ENCODE measurements around the gene MLH3. TPM values are rescaled to one million over a fixed set of nuclear protein-coding genes. Genes with fewer than 3 reads are reported as not detected.
A peak's percentile ranks its signal among the peaks of the same experiment; 100 is the strongest.

The MLH3 gene
- total and polyA plus RNA-seq, 2 of the 13 experiments (the other 11 are each of a cell fraction or from before 2014, with no cell fraction given) = 14.4 to 24.8 TPM

DNA sequence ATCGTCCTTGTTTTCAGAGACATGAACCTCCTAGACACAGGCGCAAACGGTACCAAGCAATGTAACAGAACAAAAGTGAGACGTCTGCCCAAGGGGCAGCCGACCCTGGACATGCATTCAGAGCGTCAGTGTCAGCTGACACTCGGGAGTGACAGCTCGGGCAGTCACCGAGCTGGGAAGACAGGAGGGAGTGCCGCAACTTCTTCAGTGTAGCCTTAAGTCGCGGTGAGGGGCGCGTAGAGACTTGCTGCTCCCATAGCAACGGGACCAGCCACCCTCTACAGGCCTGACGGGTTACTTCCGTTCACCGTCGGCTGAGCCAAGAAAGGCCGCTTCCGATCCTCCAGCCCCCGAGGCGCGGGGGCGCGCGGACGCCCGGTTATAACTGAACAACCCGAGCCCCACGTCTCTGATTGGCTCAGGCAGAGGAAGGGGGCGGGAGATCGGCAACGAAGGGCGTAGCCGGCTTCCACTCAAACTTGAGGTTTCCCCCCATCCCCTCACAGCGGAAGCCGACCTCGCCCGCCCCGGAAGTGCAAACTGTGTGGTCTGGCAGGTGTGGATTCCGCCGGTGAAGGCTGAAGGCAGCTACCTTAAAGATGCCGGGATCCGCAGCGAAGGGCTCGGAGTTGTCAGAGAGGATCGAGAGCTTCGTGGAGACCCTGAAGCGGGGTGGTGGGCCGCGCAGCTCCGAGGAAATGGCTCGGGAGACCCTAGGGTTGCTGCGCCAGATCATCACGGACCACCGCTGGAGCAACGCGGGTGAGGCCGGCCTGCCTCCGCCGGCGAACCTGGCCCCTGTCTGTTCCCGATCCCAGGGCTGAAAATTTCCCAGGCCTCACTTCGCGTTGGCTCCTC lies 48.6 kb downstream of the MLH3 start, which contains the start of gene EIF2B2 (continued):
- peak; percentile 77 for TF ChIP-seq ARID4A (CRISPR knock-in tag; IDR thresholded peaks at IDR 0.05; ENCODE audit: borderline replicate concordance)
- no peak for TF ChIP-seq PAF1 (CRISPR knock-in tag; IDR thresholded peaks at IDR 0.05)
- TF ChIP-seq ZNF564 (CRISPR knock-in tag; IDR thresholded peaks at IDR 0.05) = no peak
- TF ChIP-seq KDM5B (CRISPR knock-in tag; IDR thresholded peaks at IDR 0.05; ENCODE audit: borderline replicate concordance) = 0 out of 2 replicates have a peak, but pooled peaks have one; percentile 53
- peak; percentile 52; the same call in 1 of the 2 replicates for TF ChIP-seq BORCS8-MEF2B (CRISPR knock-in tag; IDR thresholded peaks at IDR 0.05)
- peak; percentile 43 for TF ChIP-seq ZMYM4 (CRISPR knock-in tag; IDR thresholded peaks at IDR 0.05)
- no peak for TF ChIP-seq ZNF329 (CRISPR knock-in tag; IDR thresholded peaks at IDR 0.05; ENCODE audit: low read depth)
- TF ChIP-seq GZF1 (CRISPR knock-in tag; IDR thresholded peaks at IDR 0.05) = peak; percentile 80; the same call in 1 of the 2 replicates
- no peak for TF ChIP-seq REST (IDR thresholded peaks at IDR 0.05; ENCODE audit: borderline replicate concordance in 1 of 2, low read depth in 1 of 2, low read length in 2 of 2)
- peak; percentile 82 for TF ChIP-seq ELF1 (CRISPR knock-in tag; IDR thresholded peaks at IDR 0.05)
- TF ChIP-seq ZNF138 (CRISPR knock-in tag; IDR thresholded peaks at IDR 0.05; ENCODE audit: low read depth) = peak; percentile 62; the same call in 1 of the 2 replicates
- no peak for TF ChIP-seq ZUFSP (CRISPR knock-in tag; IDR thresholded peaks at IDR 0.05; ENCODE audit: borderline replicate concordance)
- TF ChIP-seq ADNP (CRISPR knock-in tag; IDR thresholded peaks at IDR 0.05) = no peak
- no peak; the same call in 1 of the 2 replicates for TF ChIP-seq ZXDC (CRISPR knock-in tag; IDR thresholded peaks at IDR 0.05)
- no peak for TF ChIP-seq FOXK2 (IDR thresholded peaks at IDR 0.05)
- peak; percentile 61; the same call in 1 of the 2 replicates for TF ChIP-seq ZNF891 (CRISPR knock-in tag; IDR thresholded peaks at IDR 0.05)

Data from HepG2 (cell line).